Liver (tissue), 9 donors: ENCODE measurements around the gene SLC12A3. TPM values are rescaled to one million over a fixed set of nuclear protein-coding genes. Genes with fewer than 3 reads are reported as not detected.

ENCODE experiments used
- DNase-seq: peaks from one replicate; pipeline ENCODE4 v3.0.0-alpha.2; 2017; ENCODE audit warnings: low spot score
- H3K27ac ChIP-seq, 2 donors: one replicate each; pipeline ENCODE4 v1.7.0; 2013; ENCODE audit warnings: inconsistent platforms in 2 of 2, low read length in 2 of 2, control low read depth in 1 of 2, low read depth in 1 of 2, mild to moderate bottlenecking in 1 of 2
- H3K27me3 ChIP-seq, 4 donors: one replicate each; pipeline versions ENCODE4 v1.6.1 to v1.7.0; 2013; ENCODE audit warnings: low read length in 3 of 4, inconsistent platforms in 1 of 4, mild to moderate bottlenecking in 1 of 4, moderate library complexity in 1 of 4; ENCODE audit not compliant: control insufficient read depth in 4 of 4, insufficient read depth in 4 of 4
- H3K36me3 ChIP-seq, 4 donors: one replicate each; pipeline versions ENCODE4 v1.6.1 to v1.7.0; 2013; ENCODE audit warnings: low read length in 3 of 4, mild to moderate bottlenecking in 3 of 4, low read depth in 1 of 4, moderate library complexity in 1 of 4; ENCODE audit not compliant: control insufficient read depth in 4 of 4, insufficient read depth in 3 of 4
- H3K4me1 ChIP-seq, 4 donors: one replicate each; pipeline versions ENCODE4 v1.6.1 to v1.7.0; 2013; ENCODE audit warnings: low read length in 3 of 4, mild to moderate bottlenecking in 3 of 4, moderate library complexity in 1 of 4; ENCODE audit not compliant: control insufficient read depth in 4 of 4, insufficient read depth in 4 of 4
- H3K4me3 ChIP-seq, 3 donors: one replicate each; pipeline versions ENCODE4 v1.6.1 to v1.7.0; 2013; ENCODE audit warnings: low read length in 3 of 3, control low read depth in 1 of 3, low read depth in 1 of 3, mild to moderate bottlenecking in 1 of 3
- H3K9ac ChIP-seq, 2 donors: one replicate each; pipeline ENCODE4 v1.7.0; 2013; ENCODE audit warnings: low read length in 2 of 2, mild to moderate bottlenecking in 2 of 2, moderate library complexity in 2 of 2, control low read depth in 1 of 2, low read depth in 1 of 2
- H3K9me3 ChIP-seq, 4 donors: one replicate each; pipeline versions ENCODE4 v1.6.1 to v1.7.0; 2013; ENCODE audit warnings: low read length in 3 of 4; ENCODE audit not compliant: control insufficient read depth in 4 of 4
- CTCF ChIP-seq: fragments of 150-350 bp; IDR thresholded peaks from 2 replicates; pipeline ENCODE4 v1.5.1; 2017; ENCODE audit warnings: improper control_type of control experiment, low read depth, low read length; ENCODE audit not compliant: missing input control
- EGR1 ChIP-seq, 2 donors: IDR thresholded peaks; 2 replicates each; pipeline ENCODE4 v1.6.1; 2016 to 2018; ENCODE audit warnings: antibody characterized with exemption in 2 of 2, low read depth in 2 of 2
- FOXA1 ChIP-seq: IDR thresholded peaks from 2 replicates; pipeline ENCODE4 v1.6.1; 2016; ENCODE audit warnings: antibody characterized with exemption
- FOXA2 ChIP-seq: IDR thresholded peaks from 2 replicates; pipeline ENCODE4 v1.6.1; 2016; ENCODE audit warnings: antibody characterized with exemption
- GABPA ChIP-seq, 2 donors: IDR thresholded peaks in 1 of 2; conservative IDR thresholded peaks in 1 of 2; 2 replicates each; pipeline ENCODE4 v1.6.1; 2016; ENCODE audit warnings: antibody characterized with exemption in 2 of 2, mild to moderate bottlenecking in 1 of 2, moderate library complexity in 1 of 2
- HNF4A ChIP-seq, 2 donors: conservative IDR thresholded peaks; 2 replicates each; pipeline ENCODE4 v1.6.1; 2016; ENCODE audit warnings: antibody characterized with exemption in 2 of 2, mild to moderate bottlenecking in 2 of 2
- HNF4G ChIP-seq: IDR thresholded peaks from 2 replicates; pipeline ENCODE4 v1.6.1; 2016; ENCODE audit warnings: antibody characterized with exemption
- JUND ChIP-seq, 2 donors: IDR thresholded peaks; 2 replicates each; pipeline ENCODE4 v1.6.1; 2016; ENCODE audit warnings: antibody characterized with exemption in 2 of 2
- NR2F2 ChIP-seq: IDR thresholded peaks from 2 replicates; pipeline ENCODE4 v1.6.1; 2016; ENCODE audit warnings: antibody characterized with exemption
- RAD21 ChIP-seq, 2 donors: IDR thresholded peaks; 2 replicates each; pipeline ENCODE4 v1.6.1; 2016; ENCODE audit warnings: antibody characterized with exemption in 2 of 2, mild to moderate bottlenecking in 2 of 2
- REST ChIP-seq: IDR thresholded peaks from 2 replicates; pipeline ENCODE4 v1.6.1; 2016; ENCODE audit warnings: antibody characterized with exemption, mild to moderate bottlenecking
- RXRA ChIP-seq, 2 donors: IDR thresholded peaks; 2 replicates each; pipeline ENCODE4 v1.6.1; 2017 to 2018; ENCODE audit warnings: antibody characterized with exemption in 2 of 2, mild to moderate bottlenecking in 1 of 2
- SP1 ChIP-seq: IDR thresholded peaks from 2 replicates; pipeline ENCODE4 v1.6.1; 2018; ENCODE audit warnings: antibody characterized with exemption, mild to moderate bottlenecking
- TAF1 ChIP-seq: conservative IDR thresholded peaks from 2 replicates; pipeline ENCODE4 v1.6.1; 2016; ENCODE audit warnings: antibody characterized with exemption, mild to moderate bottlenecking
- YY1 ChIP-seq: IDR thresholded peaks from 2 replicates; pipeline ENCODE4 v1.6.1; 2016; ENCODE audit warnings: antibody characterized with exemption, mild to moderate bottlenecking
- polyA plus RNA-seq, 2 donors: library from polyadenylated mRNA; stranded (reverse) in 1 of 2; unstranded in 1 of 2; fragments of 200-250 nt in 1 of 2; fragments of >200 nt in 1 of 2; fragmentation: Nextera tagmentation in 1 of 2; extraction: Ambion mirVana in 1 of 2; gene quantifications; one replicate each; pipeline versions ENCODE4 v1.2.1 to v1.2.3, GENCODE V29; 2013 to 2015
- total RNA-seq, 2 donors: library from RNA; depleted of rRNA; stranded (reverse); fragments of >200 nt; gene quantifications; one replicate each; pipeline ENCODE4 v1.2.3, GENCODE V29; 2014
- TF ChIP-seq, protein P1 (sequence below): IDR thresholded peaks from 2 replicates; pipeline ENCODE4 v1.6.1; 2016; ENCODE audit warnings: antibody characterized with exemption
- TF ChIP-seq, protein P2 (sequence below): IDR thresholded peaks from 2 replicates; pipeline ENCODE4 v1.6.1; 2016; ENCODE audit warnings: antibody characterized with exemption
- TF ChIP-seq, protein P3 (sequence below): IDR thresholded peaks from 2 replicates; pipeline ENCODE4 v1.6.1; 2016; ENCODE audit warnings: antibody characterized with exemption
- donor health status: healthy.
- donor health status: healthy.
- donor health status: healthy.
- donor health status: healthy.
- donor health status: healthy.

The SLC12A3 gene
- total and polyA plus RNA-seq, 4 donors: 0.09 TPM; not detected in 3

- TF ChIP-seq CTCF: no peak
- no peak for TF ChIP-seq YY1
- TF ChIP-seq FOXA2: no peak
Observed at GRCh38 chr16:56830669-56831068, 34.3 kb upstream of the SLC12A3 start (continued).

GRCh38 chr16:56832768-56833167 is 32.2 kb upstream of the SLC12A3 start:
- no peaks in the 10 kb centered on the region for H3K4me1 ChIP-seq
- no peak overlapping the region for H3K27ac ChIP-seq
- H3K9me3 ChIP-seq: no peaks in the 10 kb centered on the region
- DNase-seq: no peak
- no peak for TF ChIP-seq REST
- TF ChIP-seq, protein P1, sequence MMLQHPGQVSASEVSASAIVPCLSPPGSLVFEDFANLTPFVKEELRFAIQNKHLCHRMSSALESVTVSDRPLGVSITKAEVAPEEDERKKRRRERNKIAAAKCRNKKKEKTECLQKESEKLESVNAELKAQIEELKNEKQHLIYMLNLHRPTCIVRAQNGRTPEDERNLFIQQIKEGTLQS: no peak
- TF ChIP-seq FOXA2: no peak
- TF ChIP-seq HNF4G: no peak
- no peak for TF ChIP-seq GABPA (IDR thresholded peaks at IDR 0.05 in 1 of 2, conservative IDR thresholded peaks at IDR 0.05 in 1 of 2)
- no peak for TF ChIP-seq FOXA1
- TF ChIP-seq, protein P2, sequence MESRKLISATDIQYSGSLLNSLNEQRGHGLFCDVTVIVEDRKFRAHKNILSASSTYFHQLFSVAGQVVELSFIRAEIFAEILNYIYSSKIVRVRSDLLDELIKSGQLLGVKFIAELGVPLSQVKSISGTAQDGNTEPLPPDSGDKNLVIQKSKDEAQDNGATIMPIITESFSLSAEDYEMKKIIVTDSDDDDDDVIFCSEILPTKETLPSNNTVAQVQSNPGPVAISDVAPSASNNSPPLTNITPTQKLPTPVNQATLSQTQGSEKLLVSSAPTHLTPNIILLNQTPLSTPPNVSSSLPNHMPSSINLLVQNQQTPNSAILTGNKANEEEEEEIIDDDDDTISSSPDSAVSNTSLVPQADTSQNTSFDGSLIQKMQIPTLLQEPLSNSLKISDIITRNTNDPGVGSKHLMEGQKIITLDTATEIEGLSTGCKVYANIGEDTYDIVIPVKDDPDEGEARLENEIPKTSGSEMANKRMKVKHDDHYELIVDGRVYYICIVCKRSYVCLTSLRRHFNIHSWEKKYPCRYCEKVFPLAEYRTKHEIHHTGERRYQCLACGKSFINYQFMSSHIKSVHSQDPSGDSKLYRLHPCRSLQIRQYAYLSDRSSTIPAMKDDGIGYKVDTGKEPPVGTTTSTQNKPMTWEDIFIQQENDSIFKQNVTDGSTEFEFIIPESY: no peak
- TF ChIP-seq SP1: no peak
- TF ChIP-seq NR2F2: no peak
- no peak for TF ChIP-seq YY1
- TF ChIP-seq, protein P3, sequence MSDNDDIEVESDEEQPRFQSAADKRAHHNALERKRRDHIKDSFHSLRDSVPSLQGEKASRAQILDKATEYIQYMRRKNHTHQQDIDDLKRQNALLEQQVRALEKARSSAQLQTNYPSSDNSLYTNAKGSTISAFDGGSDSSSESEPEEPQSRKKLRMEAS: no peak
- TF ChIP-seq CTCF: no peak
- TF ChIP-seq TAF1: no peak
- no peak for TF ChIP-seq JUND (IDR thresholded peaks at IDR 0.05)
- no peak for TF ChIP-seq RXRA (IDR thresholded peaks at IDR 0.05)
- no peak for TF ChIP-seq EGR1 (IDR thresholded peaks at IDR 0.05; ENCODE audit: low read depth in 2 of 2)
- TF ChIP-seq HNF4A (conservative IDR thresholded peaks at IDR 0.05): no peak
- TF ChIP-seq RAD21 (IDR thresholded peaks at IDR 0.05): no peak
- no peaks in the 10 kb centered on the region for H3K27me3 ChIP-seq
- no peak overlapping the region for H3K4me3 ChIP-seq
- H3K9ac ChIP-seq: no peak overlapping the region
- peaks cover 2 to 30% (median 25%) of the 10 kb centered on the region in 4 donors for H3K36me3 ChIP-seq
